Heart left ventricle (tissue), 13 donors: ENCODE measurements around the gene PCLAF.

Experiments used
- CTCF ChIP-seq, 12 donors: fragments of 200-600 bp; sonication (generic) in 4 of 12; IDR thresholded peaks; one replicate each; pipeline versions ENCODE4 v1.5.0 to v1.8.0; 2018 to 2022; ENCODE audit warnings: antibody characterized with exemption in 12 of 12, mild to moderate bottlenecking in 5 of 12
- POLR2A ChIP-seq, 2 donors: fragments of 450-650 bp; IDR thresholded peaks; one replicate each; pipeline ENCODE4 v1.6.1; 2017; ENCODE audit warnings: antibody characterized with exemption in 2 of 2, mild to moderate bottlenecking in 2 of 2, moderate library complexity in 2 of 2
- donor health status: ischemic (EF 13 %, LVEDD 7.1; RV severe dilation, severe dysfunction).
- donor health status: DM: no; HTN: yes; CAD: no.
- donor health status: DM: no; HTN: no; CAD: no.
- donor health status: ischemic (EF 25% LVEDD 6.9; RV normal size, moderate dysfunction).
- donor health status: ischemic (EF 25% LVEDD 5.7; RV mildly dilated, moderate dysfunction).
- donor health status: ischemic (EF 35%, LVEDD 5.7; RV mildly dilated, moderate dysfunction).
- donor health status: nonischemic (EF 11% LVEDD 7.7; RV severe dilation, severe dysfunction).
- donor health status: DM: yes; HTN: yes; CAD: no.
- donor health status: PGD.
- donor health status: ischemic (EF 29% LVEDD 5.4; RV normal size, mild dysfunction).
- donor health status: nonischemic (EF 23%, LVEDD 6.1; RV moderate dilation, normal function).

- no peak for TF ChIP-seq CTCF (IDR thresholded peaks at IDR 0.05)
- TF ChIP-seq POLR2A (IDR thresholded peaks at IDR 0.05), result no peak
These were observed 37.4 kb downstream of the PCLAF start for GRCh38 chr15:64343841-64344240.
